Measurements from ENCODE around the gene ELMO2.

Gene ELMO2

GRCh38 chr20:46342451-46343347 lies 63.7 kb downstream of the ELMO2 start:
- DNase-seq (ENCODE audit: low read depth in 1 of 2, low spot score in 1 of 2): no peak
- H3K27ac ChIP-seq (replicated peaks): no peak overlapping the region
- no peak overlapping the region; the same call in 1 of the 2 replicates for H3K4me3 ChIP-seq (replicated peaks; ENCODE audit: insufficient read depth, low read length)
- TF ChIP-seq REST (IDR thresholded peaks at IDR 0.05; ENCODE audit: insufficient replicate concordance, low read depth) (no peak), GABPA (IDR thresholded peaks at IDR 0.05; ENCODE audit: low read depth) (no peak), POLR2AphosphoS5 (IDR thresholded peaks at IDR 0.05; ENCODE audit: low read depth) (no peak), SPI1 (IDR thresholded peaks at IDR 0.05; ENCODE audit: borderline replicate concordance, low read depth) (no peak), CTCF (IDR thresholded peaks at IDR 0.05; ENCODE audit: insufficient read depth, low read length) (no peak)
- H3K27me3 ChIP-seq (ENCODE audit: insufficient read depth, poor library complexity, severe bottlenecking): peaks cover 21% of the 10 kb centered on the region

GRCh38 chr20:46342010-46342378 lies 64.4 kb downstream of the ELMO2 start:
- Histone ChIP-seq H3K27me3 (ENCODE audit: insufficient read depth, poor library complexity, severe bottlenecking) (peaks cover 21% of the 10 kb centered on the region), H3K4me3 (replicated peaks; ENCODE audit: insufficient read depth, low read length) (no peak overlapping the region), H3K27ac (replicated peaks) (no peak overlapping the region)
- TF ChIP-seq GABPA (IDR thresholded peaks at IDR 0.05; ENCODE audit: low read depth) (no peak), REST (IDR thresholded peaks at IDR 0.05; ENCODE audit: insufficient replicate concordance, low read depth) (no peak), SPI1 (IDR thresholded peaks at IDR 0.05; ENCODE audit: borderline replicate concordance, low read depth) (no peak), POLR2AphosphoS5 (IDR thresholded peaks at IDR 0.05; ENCODE audit: low read depth) (no peak), CTCF (IDR thresholded peaks at IDR 0.05; ENCODE audit: insufficient read depth, low read length) (no peak)
- DNase-seq (ENCODE audit: low read depth in 1 of 2, low spot score in 1 of 2): no peak

GRCh38 chr20:46341074-46342009 lies 65.1 kb downstream of the ELMO2 start:
- Histone ChIP-seq H3K27me3 (ENCODE audit: insufficient read depth, poor library complexity, severe bottlenecking) (peaks cover 21% of the 10 kb centered on the region), H3K27ac (replicated peaks) (no peak overlapping the region), H3K4me3 (replicated peaks; ENCODE audit: insufficient read depth, low read length) (no peak overlapping the region)
- no peak for TF ChIP-seq SPI1 (IDR thresholded peaks at IDR 0.05; ENCODE audit: borderline replicate concordance, low read depth)
- no peak for TF ChIP-seq CTCF (IDR thresholded peaks at IDR 0.05; ENCODE audit: insufficient read depth, low read length)
- TF ChIP-seq REST (IDR thresholded peaks at IDR 0.05; ENCODE audit: insufficient replicate concordance, low read depth): no peak
- no peak for TF ChIP-seq GABPA (IDR thresholded peaks at IDR 0.05; ENCODE audit: low read depth)
- no peak for TF ChIP-seq POLR2AphosphoS5 (IDR thresholded peaks at IDR 0.05; ENCODE audit: low read depth)
- no peak for DNase-seq (ENCODE audit: low read depth in 1 of 2, low spot score in 1 of 2)
